Vagina (tissue), 2 donors: ENCODE results near the gene NAALADL1.
A peak's percentile ranks its signal among the peaks of the same experiment; 100 is the strongest.

Experiments
- CTCF ChIP-seq, 3 experiments: fragments of 450-650 bp in 2 of 3; fragments of 200-600 bp in 1 of 3; sonication (generic) in 1 of 3; IDR thresholded peaks; one replicate each; pipeline ENCODE4 v1.5.1; 2017 to 2019; ENCODE audit warnings: antibody characterized with exemption in 3 of 3, mild to moderate bottlenecking in 2 of 3, moderate library complexity in 2 of 3
- POLR2A ChIP-seq, 2 donors: fragments of 450-650 bp; IDR thresholded peaks; one replicate each; pipeline ENCODE4 v1.6.1; 2017; ENCODE audit warnings: antibody characterized with exemption in 2 of 2, mild to moderate bottlenecking in 2 of 2, moderate library complexity in 2 of 2

- TF ChIP-seq CTCF (IDR thresholded peaks at IDR 0.05) = peak in 2 of 3 experiments; percentile 37 to 63
- TF ChIP-seq POLR2A (IDR thresholded peaks at IDR 0.05) = peak in 1 of 2 donors; percentile 45
These were observed 30.9 kb downstream of the NAALADL1 start, which contains the start of gene SNX15 for GRCh38 chr11:65027213-65028067.
